ENCODE data around the gene TSFM. TPM values are rescaled to one million over a fixed set of nuclear protein-coding genes. Genes with fewer than 3 reads are reported as not detected.

The TSFM gene
- total and polyA plus RNA-seq, 9 of the 15 experiments (the other 6 are each of a cell fraction or from before 2014, with no cell fraction given), result 44.6 to 198 (median 60.2) TPM

- TF ChIP-seq, protein P1, sequence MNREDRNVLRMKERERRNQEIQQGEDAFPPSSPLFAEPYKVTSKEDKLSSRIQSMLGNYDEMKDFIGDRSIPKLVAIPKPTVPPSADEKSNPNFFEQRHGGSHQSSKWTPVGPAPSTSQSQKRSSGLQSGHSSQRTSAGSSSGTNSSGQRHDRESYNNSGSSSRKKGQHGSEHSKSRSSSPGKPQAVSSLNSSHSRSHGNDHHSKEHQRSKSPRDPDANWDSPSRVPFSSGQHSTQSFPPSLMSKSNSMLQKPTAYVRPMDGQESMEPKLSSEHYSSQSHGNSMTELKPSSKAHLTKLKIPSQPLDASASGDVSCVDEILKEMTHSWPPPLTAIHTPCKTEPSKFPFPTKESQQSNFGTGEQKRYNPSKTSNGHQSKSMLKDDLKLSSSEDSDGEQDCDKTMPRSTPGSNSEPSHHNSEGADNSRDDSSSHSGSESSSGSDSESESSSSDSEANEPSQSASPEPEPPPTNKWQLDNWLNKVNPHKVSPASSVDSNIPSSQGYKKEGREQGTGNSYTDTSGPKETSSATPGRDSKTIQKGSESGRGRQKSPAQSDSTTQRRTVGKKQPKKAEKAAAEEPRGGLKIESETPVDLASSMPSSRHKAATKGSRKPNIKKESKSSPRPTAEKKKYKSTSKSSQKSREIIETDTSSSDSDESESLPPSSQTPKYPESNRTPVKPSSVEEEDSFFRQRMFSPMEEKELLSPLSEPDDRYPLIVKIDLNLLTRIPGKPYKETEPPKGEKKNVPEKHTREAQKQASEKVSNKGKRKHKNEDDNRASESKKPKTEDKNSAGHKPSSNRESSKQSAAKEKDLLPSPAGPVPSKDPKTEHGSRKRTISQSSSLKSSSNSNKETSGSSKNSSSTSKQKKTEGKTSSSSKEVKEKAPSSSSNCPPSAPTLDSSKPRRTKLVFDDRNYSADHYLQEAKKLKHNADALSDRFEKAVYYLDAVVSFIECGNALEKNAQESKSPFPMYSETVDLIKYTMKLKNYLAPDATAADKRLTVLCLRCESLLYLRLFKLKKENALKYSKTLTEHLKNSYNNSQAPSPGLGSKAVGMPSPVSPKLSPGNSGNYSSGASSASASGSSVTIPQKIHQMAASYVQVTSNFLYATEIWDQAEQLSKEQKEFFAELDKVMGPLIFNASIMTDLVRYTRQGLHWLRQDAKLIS (CRISPR knock-in tag; IDR thresholded peaks at IDR 0.05), result no peak
- no peak for TF ChIP-seq HMBOX1 (IDR thresholded peaks at IDR 0.05)
- TF ChIP-seq POLR2H (tag; IDR thresholded peaks at IDR 0.05; ENCODE audit: low read depth), result no peak
- TF ChIP-seq ELF4 (CRISPR knock-in tag; IDR thresholded peaks at IDR 0.05), result no peak
- TF ChIP-seq CBX3 (IDR thresholded peaks at IDR 0.05; ENCODE audit: borderline replicate concordance in 1 of 2, low read length in 2 of 2), result no peak
Observed at GRCh38 chr12:57837864-57838562, 55.4 kb downstream of the TSFM start (continued).

Measured in K562 (cell line).